Panc1 (cell line): ENCODE measurements around the gene C12orf43. TPM values are rescaled to one million over a fixed set of nuclear protein-coding genes. Genes with fewer than 3 reads are reported as not detected.

Experiments
- ATAC-seq: fragments of 200-7000 bp; cut with Tn5 transposase; 2 replicates; pipeline ENCODE4 v1.9.1; 2020; ENCODE audit warnings: mild to moderate bottlenecking, moderate library complexity
- BruUV-seq: library from RNA; stranded (reverse); fragments of 400-500 nt; replicated peaks from 2 replicates; lab custom pipeline; 2021; lab: Mats Ljungman, UMichigan
- CTCF ChIA-PET: fragments of 300-600 bp; sonication (Branson Sonifier 250); formaldehyde crosslinking; loops from one replicate; lab custom pipeline; 2022; ENCODE audit warnings: antibody characterized with exemption; lab: Charles Lee
- POLR2A ChIA-PET: fragments of 300-600 bp; sonication (Branson Sonifier 250); formaldehyde crosslinking; loops from one replicate; lab custom pipeline; 2022; ENCODE audit warnings: antibody characterized with exemption; lab: Charles Lee
- DNase-seq: peaks from one replicate; pipeline ENCODE4 v3.0.0-alpha.2; 2010; ENCODE audit warnings: low read depth, low spot score
- H3K27ac ChIP-seq: 2 replicates; pipeline ENCODE4 v1.5.1; 2011; ENCODE audit warnings: mild to moderate bottlenecking, low read length, inconsistent platforms
- H3K27me3 ChIP-seq: fragments of 200-500 bp; sonication (Bioruptor generic); 2 replicates; pipeline ENCODE4 v1.6.0; 2014; ENCODE audit warnings: low read length, inconsistent platforms; ENCODE audit not compliant: control insufficient read depth, insufficient read depth
- H3K36me3 ChIP-seq: fragments of 200-500 bp; sonication (Bioruptor generic); 2 replicates; pipeline ENCODE4 v1.5.1; 2014; ENCODE audit warnings: inconsistent platforms, mild to moderate bottlenecking, low read length, moderate library complexity; ENCODE audit not compliant: control insufficient read depth, insufficient read depth
- H3K4me1 ChIP-seq: 2 replicates; pipeline ENCODE4 v1.5.1; 2011; ENCODE audit warnings: inconsistent platforms, mild to moderate bottlenecking, low read length, moderate library complexity; ENCODE audit not compliant: control insufficient read depth, insufficient read depth
- H3K4me3 ChIP-seq, 2 experiments: 2 replicates each; pipeline ENCODE4 v1.5.1; 2011 to 2012; ENCODE audit warnings: low read depth in 2 of 2, low read length in 2 of 2, mild to moderate bottlenecking in 2 of 2, inconsistent platforms in 1 of 2, moderate library complexity in 1 of 2
- H3K9me3 ChIP-seq: fragments of 200-500 bp; sonication (Bioruptor generic); 2 replicates; pipeline ENCODE4 v1.5.1; 2014; ENCODE audit warnings: low read depth, mild to moderate bottlenecking, inconsistent platforms, low read length, moderate library complexity; ENCODE audit not compliant: control insufficient read depth, insufficient read depth
- CTCF ChIP-seq: fragments of 450-650 bp; IDR thresholded peaks from 2 replicates; pipeline ENCODE4 v1.5.1; 2017; ENCODE audit warnings: mild to moderate bottlenecking
- POLR2AphosphoS5 ChIP-seq: IDR thresholded peaks from 2 replicates; pipeline ENCODE4 v1.6.1; 2012; ENCODE audit warnings: mild to moderate bottlenecking, low read depth, low read length, moderate library complexity
- REST ChIP-seq, 2 experiments: IDR thresholded peaks; 2 replicates each; pipeline ENCODE4 v1.6.1; 2011 to 2012; ENCODE audit warnings: low read depth in 2 of 2, control low read depth in 1 of 2, low read length in 1 of 2, mild to moderate bottlenecking in 1 of 2, moderate library complexity in 1 of 2; ENCODE audit not compliant: insufficient read depth in 1 of 2
- SIN3A ChIP-seq: IDR thresholded peaks from 2 replicates; pipeline ENCODE4 v1.6.1; 2012; ENCODE audit warnings: low read depth, mild to moderate bottlenecking, low read length, moderate library complexity, borderline replicate concordance; ENCODE audit not compliant: insufficient read depth
- TCF7L2 ChIP-seq: IDR thresholded peaks from 2 replicates; pipeline ENCODE4 v1.6.1; 2011; ENCODE audit warnings: mild to moderate bottlenecking, low read depth, low read length, inconsistent platforms
- in situ Hi-C: cut with HindIII; loops from 2 replicates; pipeline ENCODE4 v1.10.0; 2016; ENCODE audit warnings: low sequenced_read_pairs, low pct_unique_long_range_greater_than_20kb
- intact Hi-C: fragments of 100-400 bp; cut with micrococcal nuclease; formaldehyde crosslinking; loops from one replicate; pipeline ENCODE4 v1.10.0; 2022; ENCODE audit not compliant: unreplicated experiment
- total RNA-seq: library from RNA; stranded (reverse); gene quantifications from one replicate; pipeline ENCODE4 v1.2.1, GENCODE V29; 2021; ENCODE audit not compliant: unreplicated experiment

Gene C12orf43
- total RNA-seq, 1 experiment from 2014 or later: 20.7 TPM

- Histone ChIP-seq H3K27ac (no peak overlapping the region), H3K36me3 (no peaks in the 10 kb centered on the region), H3K27me3 (no peaks in the 10 kb centered on the region), H3K9me3 (no peaks in the 10 kb centered on the region), H3K4me3 (no peak overlapping the region), H3K4me1 (no peaks in the 10 kb centered on the region)
- no TSS peak for BruUV-seq
- ChIA-PET CTCF (interaction anchor here (0.5 kb wide), 1 partner anchor 101 kb away, joined by 5 read pairs; no protein-coding TSS in a partner anchor), POLR2A (no interaction called here)
- DNase-seq: no peak
- no peak for TF ChIP-seq TCF7L2
- intact Hi-C loops: no loop called here
- ATAC-seq: no peak
- in situ Hi-C loops: no loop called here
Measured at GRCh38 chr12:120959111-120959878, 57.0 kb downstream of the C12orf43 start.

GRCh38 chr12:120956579-120957300, 59.5 kb downstream of the C12orf43 start:
- POLR2A ChIA-PET: interaction anchor here (0.6 kb wide), 1 partner anchor 15 kb away, joined by 5 read pairs; no protein-coding TSS in a partner anchor
- CTCF ChIA-PET: interaction anchor here (1.1 kb wide), 1 partner anchor 21 kb away, joined by 3 read pairs; the partner anchor contains the start of gene HNF1A
- no peak for DNase-seq
- BruUV-seq: no TSS peak
- peak; percentile 48; the same call in 1 of the 2 replicates for ATAC-seq
- intact Hi-C loops: no loop called here
- H3K9me3 ChIP-seq: no peaks in the 10 kb centered on the region
- no peaks in the 10 kb centered on the region for H3K27me3 ChIP-seq
- H3K36me3 ChIP-seq: no peaks in the 10 kb centered on the region
- TF ChIP-seq TCF7L2 (no peak), SIN3A (no peak), REST (IDR thresholded peaks at IDR 0.05; ENCODE audit: insufficient read depth in 1 of 2, low read depth in 2 of 2, low read length in 1 of 2) (no peak), CTCF (no peak), POLR2AphosphoS5 (no peak)
- H3K4me3 ChIP-seq: no peak overlapping the region
- H3K27ac ChIP-seq: no peak overlapping the region
- in situ Hi-C loops: no loop called here
- H3K4me1 ChIP-seq: no peaks in the 10 kb centered on the region
